Effector CD8-positive, alpha-beta T cell (primary cell): ENCODE results near the gene RAB3GAP1.
"Not testable (repeated sequence)": the region's sequence is repeated elsewhere in the genome, so short reads cannot be mapped to it uniquely, and the experiment has no call there.

Source experiments
- DNase-seq: peaks from one replicate; lab custom pipeline; 2025; lab: John Stamatoyannopoulos, UW

The RAB3GAP1 gene

DNA sequence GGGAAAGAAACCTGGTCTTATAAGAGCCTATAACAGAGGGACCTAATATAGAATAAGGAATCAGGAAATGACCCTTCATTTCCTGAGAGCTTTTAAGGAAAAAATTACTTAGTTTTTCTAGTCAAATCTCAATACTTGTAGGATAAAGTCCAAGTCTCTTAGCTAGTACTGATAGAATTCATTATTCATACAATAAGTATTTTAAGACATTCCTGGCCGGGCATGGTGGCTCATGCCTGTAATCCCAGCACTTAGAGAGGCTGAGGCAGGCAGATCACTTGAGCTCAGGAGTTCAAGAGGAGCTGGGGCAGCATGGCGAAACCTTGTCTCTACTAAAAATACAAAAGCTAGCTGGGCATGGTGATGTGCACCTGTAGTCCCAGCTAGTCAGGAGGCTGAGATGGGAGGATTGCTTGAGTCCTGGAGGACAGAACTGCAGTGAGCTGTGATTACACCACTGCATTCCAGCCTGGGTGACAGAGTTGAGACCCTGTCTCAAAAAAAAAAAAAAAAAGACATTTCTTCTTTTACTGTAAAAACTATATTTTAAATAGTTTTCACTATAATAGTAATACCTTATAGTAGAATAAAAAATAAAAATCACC, 3.2 kb downstream of the RAB3GAP1 start:
- no peak for DNase-seq

DNA sequence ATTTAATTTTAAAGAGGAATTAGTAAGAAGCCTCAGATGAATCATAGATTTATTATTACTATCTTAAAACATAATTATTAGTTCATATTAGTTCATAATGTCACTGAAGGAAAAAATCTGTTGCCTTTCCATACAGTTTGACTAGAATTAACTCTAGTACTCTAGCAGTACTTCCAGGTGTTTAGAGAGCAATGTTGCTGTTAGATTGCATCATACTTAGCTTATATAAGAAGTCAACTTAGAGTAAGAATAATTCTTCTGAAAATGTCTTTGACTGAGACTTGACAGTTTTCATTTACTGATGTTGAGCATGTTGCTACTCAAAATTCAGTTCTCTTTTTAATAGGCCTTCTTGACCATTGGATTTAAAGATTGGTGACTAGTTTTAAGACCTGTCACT, 4.7 kb downstream of the RAB3GAP1 start:
- DNase-seq: no peak

DNA sequence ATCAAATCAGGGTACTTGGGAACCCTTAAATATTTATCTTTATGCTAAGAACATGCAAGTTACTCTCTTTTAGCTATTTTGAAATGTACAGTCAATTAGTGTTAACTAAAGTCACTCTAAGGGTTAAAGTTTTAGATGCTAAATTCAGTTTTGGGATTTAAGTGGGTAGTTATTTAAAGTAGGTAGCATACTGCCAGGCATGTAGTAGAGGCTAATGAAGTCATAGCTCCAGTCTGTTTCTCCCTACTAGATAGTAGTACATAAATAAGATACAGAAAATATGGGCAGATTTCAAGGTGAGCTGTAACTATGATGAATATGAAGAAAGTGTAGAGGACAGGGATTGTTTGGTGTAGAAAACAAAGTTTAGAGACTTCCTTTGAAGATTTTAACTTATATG, 7.5 kb downstream of the RAB3GAP1 start:
- DNase-seq: no peak

DNA sequence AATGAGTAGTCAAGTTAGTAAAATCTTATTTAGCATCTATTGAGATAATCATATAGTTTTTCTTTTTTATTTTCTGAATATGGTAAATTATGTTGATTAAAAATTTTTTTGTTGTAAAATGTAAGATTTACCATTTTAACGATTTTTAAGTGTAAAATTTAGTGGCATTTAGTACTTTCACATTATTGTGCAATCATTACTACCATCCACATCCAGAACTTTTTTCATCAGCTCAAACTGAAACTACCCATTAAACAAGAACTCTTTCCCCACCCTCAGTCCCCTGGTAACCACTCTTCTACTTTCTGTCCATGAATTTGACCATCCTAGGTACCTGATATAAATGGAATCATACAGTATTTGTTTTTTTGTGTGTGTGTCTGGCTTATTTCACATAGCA, 11.1 kb downstream of the RAB3GAP1 start:
- DNase-seq: no peak

- no peak for DNase-seq
Measured at GRCh38 chr2:135064149-135064548, 12.1 kb downstream of the RAB3GAP1 start.

- no peak for DNase-seq
Measured at GRCh38 chr2:135066710-135067109, 14.6 kb downstream of the RAB3GAP1 start.

DNA sequence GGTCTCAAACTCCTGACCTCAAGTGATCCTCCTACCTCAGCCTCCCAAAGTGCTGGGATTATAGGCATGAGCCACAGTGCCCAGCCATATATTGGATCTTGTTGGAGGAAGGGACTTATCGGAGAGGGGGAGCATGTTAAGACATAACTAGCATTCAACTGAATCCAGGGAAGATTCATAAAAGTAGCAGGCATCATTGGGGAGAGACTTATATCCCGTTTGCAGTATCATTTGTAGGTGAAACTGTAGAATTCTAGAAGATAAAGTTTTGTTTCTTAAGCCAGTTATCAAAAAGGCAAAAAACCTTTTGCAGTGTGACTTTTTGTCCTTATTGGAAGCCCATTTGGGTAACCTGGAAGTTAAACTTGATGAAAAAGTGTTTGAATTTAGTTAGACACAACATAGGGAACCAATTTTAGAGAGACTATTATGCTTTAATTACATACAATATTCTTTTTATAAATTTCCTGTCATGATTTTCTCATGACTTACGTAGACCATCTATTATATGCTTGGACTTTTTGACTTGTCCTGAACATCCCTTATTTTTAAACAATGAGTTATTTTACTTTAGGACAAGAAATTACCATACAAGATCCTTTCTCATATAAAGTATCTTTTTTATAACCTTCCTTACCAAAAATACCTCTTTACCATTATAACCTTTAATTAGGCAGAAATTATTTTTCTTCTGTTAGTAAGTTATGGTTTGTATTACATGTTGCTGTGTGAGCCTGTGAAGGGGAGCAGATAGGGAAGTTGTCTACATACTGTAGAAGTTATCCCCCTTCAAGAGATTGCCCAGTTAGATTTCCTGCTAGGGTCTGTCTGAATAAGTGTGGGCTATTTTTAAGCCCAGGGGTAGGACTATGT, 20.3 kb downstream of the RAB3GAP1 start:
- no peak for DNase-seq

DNA sequence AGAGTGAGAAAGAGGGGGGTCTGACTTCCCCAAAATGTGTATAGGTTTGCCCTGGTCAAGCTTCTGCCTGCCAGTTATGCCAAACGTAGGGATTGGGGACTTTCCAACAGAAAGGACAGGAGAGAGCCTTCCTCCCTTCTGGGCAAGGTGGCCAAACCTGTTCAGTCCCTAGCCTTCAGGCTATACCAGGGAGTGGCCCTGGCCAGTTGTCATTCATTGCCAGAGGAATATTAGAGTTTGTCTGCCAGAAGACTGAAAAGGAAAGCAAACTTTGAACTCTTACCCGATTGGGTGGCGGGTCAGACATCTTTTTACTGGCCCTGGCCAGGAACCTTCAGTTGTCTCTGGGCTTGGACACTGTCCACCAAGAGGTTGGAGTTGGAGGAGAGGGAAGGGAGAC, 22.1 kb downstream of the RAB3GAP1 start:
- no peak for DNase-seq

DNA sequence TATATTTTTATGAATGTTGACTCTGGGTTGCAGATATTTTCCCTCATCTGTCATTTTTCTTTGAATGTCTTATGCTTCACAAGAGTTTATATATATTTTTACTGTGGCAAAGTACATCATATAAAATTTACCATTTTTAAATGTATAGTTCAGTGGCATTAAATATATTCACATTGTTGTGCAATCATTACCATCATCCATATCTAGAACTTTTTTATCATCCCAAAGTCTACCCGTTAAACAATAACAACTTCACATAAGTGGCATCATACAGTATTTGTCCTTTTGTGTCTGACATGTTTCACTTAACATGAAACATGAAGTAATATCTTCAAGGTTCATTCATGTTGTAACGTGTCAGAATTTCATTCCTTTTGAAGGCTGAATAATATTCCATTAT, 24.5 kb downstream of the RAB3GAP1 start:
- DNase-seq: no peak

DNA sequence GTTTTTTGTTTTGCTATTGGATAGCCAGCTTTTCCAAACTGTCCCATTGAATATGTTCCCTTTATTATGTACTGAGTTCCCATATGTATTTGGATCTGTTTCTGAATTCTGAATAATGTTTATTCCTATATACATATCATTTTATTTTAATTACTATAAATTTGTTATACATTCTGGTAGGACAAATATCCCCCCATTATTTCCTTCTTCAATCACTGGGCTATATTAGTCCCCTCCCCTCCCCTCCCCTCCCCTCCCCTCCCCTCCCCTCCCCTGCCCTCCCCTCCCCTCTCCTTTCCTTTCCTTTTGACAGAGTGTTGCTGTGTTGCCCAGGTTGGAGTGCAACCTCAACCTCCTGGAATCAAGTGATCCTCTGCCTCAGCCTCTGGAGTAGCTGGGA, 26.3 kb downstream of the RAB3GAP1 start:
- no peak for DNase-seq

GRCh38 chr2:135086222-135086621, 34.1 kb downstream of the RAB3GAP1 start:
- DNase-seq: no peak

DNA sequence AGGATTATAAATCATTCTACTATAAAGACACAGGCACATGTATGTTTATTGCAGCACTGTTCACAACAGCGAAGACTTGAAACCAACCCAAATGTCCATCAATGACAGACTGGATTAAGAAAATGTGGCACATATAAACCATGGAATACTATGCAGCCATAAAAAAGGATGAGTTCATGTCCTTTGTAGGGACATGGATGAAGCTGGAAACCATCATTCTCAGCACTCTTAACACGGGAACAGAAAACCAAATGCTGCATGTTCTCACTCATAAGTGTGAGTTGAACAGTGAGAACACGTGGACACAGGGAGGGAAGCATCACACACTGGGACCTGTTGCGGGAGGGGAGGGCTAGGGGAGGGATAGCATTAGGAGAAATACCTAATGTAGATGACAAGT, 37.5 kb downstream of the RAB3GAP1 start:
- not testable (repeated sequence) for DNase-seq

DNA sequence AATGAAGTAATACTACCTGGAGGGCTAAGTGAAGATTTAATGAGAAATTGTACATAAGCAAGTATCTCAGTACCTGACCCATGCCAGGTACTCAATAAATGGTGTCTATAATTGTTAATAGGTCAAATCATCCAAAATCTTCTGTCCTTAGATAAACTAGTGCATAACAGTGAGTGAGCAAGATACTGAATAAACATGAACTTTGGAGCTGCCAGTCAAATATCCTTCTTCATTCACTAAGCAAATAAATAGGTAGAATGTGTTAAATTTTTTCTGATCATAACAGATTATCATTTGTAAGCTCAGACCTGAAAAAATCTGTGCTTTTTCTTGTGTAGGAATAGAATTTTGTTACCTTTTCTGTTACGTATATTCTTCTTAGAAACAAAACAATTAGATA, 39.6 kb downstream of the RAB3GAP1 start:
- no peak for DNase-seq

DNA sequence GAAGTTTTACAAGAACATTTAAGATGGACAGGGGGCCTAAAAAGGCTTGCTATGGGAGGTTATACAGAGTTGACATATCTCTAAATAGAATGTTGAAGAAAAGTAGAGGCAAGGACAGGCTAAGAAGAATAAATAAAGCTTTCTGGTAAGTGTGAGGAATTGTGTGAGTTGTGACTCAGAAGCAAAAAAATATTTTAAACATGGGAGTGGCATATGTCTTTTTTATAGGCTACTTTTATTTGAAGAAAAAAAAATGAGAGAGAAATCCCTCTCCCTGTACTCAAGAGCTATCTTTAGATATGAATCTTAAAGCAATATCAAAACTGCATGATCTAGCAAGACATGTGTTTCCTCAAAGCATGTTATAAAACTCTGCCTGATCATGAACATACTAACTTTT, 41.1 kb downstream of the RAB3GAP1 start:
- DNase-seq: no peak

- DNase-seq: no peak
Measured at GRCh38 chr2:135093670-135094330, 41.7 kb downstream of the RAB3GAP1 start.

DNA sequence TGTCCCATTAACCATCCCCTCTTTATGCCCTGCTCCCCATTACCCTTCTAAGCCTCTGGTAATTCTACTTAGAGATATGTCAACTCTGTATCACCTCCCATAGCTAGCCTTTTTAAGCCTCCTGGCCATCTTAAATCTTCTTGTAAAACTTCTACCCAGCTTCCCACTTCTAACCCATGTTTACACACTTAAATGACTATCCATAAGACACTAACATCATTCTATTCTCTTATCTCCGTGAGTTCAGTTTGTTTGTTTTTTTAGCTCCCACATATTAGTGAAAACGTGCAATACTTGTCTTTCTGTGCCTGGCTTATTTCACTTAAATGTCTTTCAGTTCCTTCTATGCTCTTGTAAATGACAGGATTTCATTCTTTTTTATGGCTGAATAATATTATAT, 42.4 kb downstream of the RAB3GAP1 start:
- no peak for DNase-seq

- DNase-seq: no peak
Measured at GRCh38 chr2:135095591-135095990, 43.5 kb downstream of the RAB3GAP1 start.

- DNase-seq: no peak
Measured at GRCh38 chr2:135096665-135097446, 44.8 kb downstream of the RAB3GAP1 start.

GRCh38 chr2:135097532-135098231, 45.6 kb downstream of the RAB3GAP1 start:
- DNase-seq: no peak

GRCh38 chr2:135099802-135100483, 47.9 kb downstream of the RAB3GAP1 start:
- DNase-seq: no peak

GRCh38 chr2:135103843-135104242, 51.8 kb downstream of the RAB3GAP1 start:
- no peak for DNase-seq
